T1000 (cell line): ENCODE measurements around the gene FXYD6.

Experiments used
- DNase-seq: peaks from one replicate; lab custom pipeline; 2025; ENCODE audit warnings: mixed read lengths; lab: John Stamatoyannopoulos, UW

Gene FXYD6

GRCh38 chr11:117792992-117793391, 83.5 kb downstream of the FXYD6 start:
- DNase-seq: no peak

- DNase-seq: no peak
Measured at GRCh38 chr11:117792241-117792640, 84.2 kb downstream of the FXYD6 start.

- DNase-seq: no peak
Measured at GRCh38 chr11:117790279-117790678, 86.2 kb downstream of the FXYD6 start.

DNA sequence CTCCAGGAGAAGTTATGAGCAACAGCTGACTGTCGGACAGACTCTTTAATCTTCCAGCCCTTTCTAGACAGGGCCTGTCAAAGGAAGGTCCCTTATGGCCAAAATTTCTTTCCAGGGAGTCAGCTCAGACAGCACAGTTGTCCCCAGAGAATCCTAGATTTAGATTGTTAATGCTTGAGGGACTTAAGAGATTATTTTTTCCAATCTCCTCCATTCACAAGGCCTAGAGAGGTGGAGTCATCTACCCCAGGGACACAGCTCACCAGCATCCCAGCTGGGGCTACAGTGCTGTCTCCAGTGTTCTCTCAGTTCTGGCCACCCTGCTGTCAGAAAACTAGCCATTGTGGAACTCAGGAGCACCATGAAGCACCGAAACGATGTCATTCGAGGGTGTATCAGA, 87.2 kb downstream of the FXYD6 start:
- DNase-seq: no peak
